WTC11 (cell line): ENCODE data around the gene CPPED1. TPM values are rescaled to one million over a fixed set of nuclear protein-coding genes. Genes with fewer than 3 reads are reported as not detected.

Experiments used
- ATAC-seq: fragments of 200-7000 bp; cut with Tn5 transposase; 2 replicates; pipeline ENCODE4 v1.10.0; 2021; ENCODE audit warnings: mild to moderate bottlenecking, moderate library complexity
- CTCF ChIA-PET: fragments of 300-600 bp; sonication (Branson Sonifier 250); formaldehyde crosslinking; loops from one replicate; lab custom pipeline; 2021; ENCODE audit warnings: antibody characterized with exemption; lab: Charles Lee
- POLR2A ChIA-PET: fragments of 350-600 bp; sonication (Branson Sonifier 250); formaldehyde crosslinking; loops from one replicate; lab custom pipeline; 2021; ENCODE audit warnings: antibody characterized with exemption; lab: Charles Lee
- DNase-seq: peaks from one replicate; pipeline ENCODE4 v3.0.0; 2021; ENCODE audit warnings: low spot score
- H3K27ac Mint-ChIP-seq: 2 replicates; pipeline ENCODE4 v1.8.0; 2021; ENCODE audit warnings: mixed read lengths
- H3K27me3 Mint-ChIP-seq: 2 replicates; pipeline ENCODE4 v1.8.0; 2021; ENCODE audit warnings: low read depth, mild to moderate bottlenecking, moderate library complexity, mixed read lengths
- H3K36me3 Mint-ChIP-seq: 2 replicates; pipeline ENCODE4 v1.8.0; 2021; ENCODE audit warnings: mixed read lengths
- H3K4me1 Mint-ChIP-seq: 2 replicates; pipeline ENCODE4 v1.8.0; 2022; ENCODE audit warnings: mixed read lengths
- H3K4me3 Mint-ChIP-seq: 2 replicates; pipeline ENCODE4 v1.8.0; 2021; ENCODE audit warnings: mild to moderate bottlenecking, moderate library complexity, mixed read lengths
- H3K9me3 Mint-ChIP-seq: 2 replicates; pipeline ENCODE4 v1.8.0; 2021; ENCODE audit warnings: mixed read lengths
- AFF4 ChIP-seq: sonication (generic); formaldehyde crosslinking; IDR thresholded peaks from 2 replicates; pipeline ENCODE4 v1.8.1; 2023; ENCODE audit warnings: mild to moderate bottlenecking, missing genetic modification reagents, borderline replicate concordance
- ATF3 ChIP-seq: sonication (generic); formaldehyde crosslinking; conservative IDR thresholded peaks from 2 replicates; pipeline ENCODE4 v1.8.1; 2022; ENCODE audit warnings: mild to moderate bottlenecking, missing genetic modification reagents
- ATF6 ChIP-seq: sonication (generic); formaldehyde crosslinking; IDR thresholded peaks from 2 replicates; pipeline ENCODE4 v1.8.1; 2023; ENCODE audit warnings: mild to moderate bottlenecking, missing genetic modification reagents
- CDX4 ChIP-seq: fragments of 250-450 bp; sonication (Bioruptor Pico); IDR thresholded peaks from 2 replicates; pipeline ENCODE4 v1.9.0; 2021; ENCODE audit warnings: moderate library complexity, mild to moderate bottlenecking, inconsistent platforms, borderline replicate concordance
- E2F1 ChIP-seq: sonication (generic); formaldehyde crosslinking; IDR thresholded peaks from 2 replicates; pipeline ENCODE4 v1.8.0; 2022; ENCODE audit warnings: mild to moderate bottlenecking, missing genetic modification reagents
- EMX1 ChIP-seq: fragments of 250-450 bp; sonication (Bioruptor Pico); IDR thresholded peaks from 2 replicates; pipeline ENCODE4 v1.8.0; 2021; ENCODE audit warnings: mild to moderate bottlenecking
- FOXP4 ChIP-seq: sonication (generic); formaldehyde crosslinking; IDR thresholded peaks from 2 replicates; pipeline ENCODE4 v1.8.0; 2022; ENCODE audit warnings: mild to moderate bottlenecking, missing genetic modification reagents
- GTF2I ChIP-seq: fragments of 250-450 bp; sonication (Bioruptor Pico); conservative IDR thresholded peaks from 2 replicates; pipeline ENCODE4 v1.4.0; 2021; ENCODE audit warnings: mild to moderate bottlenecking
- JAZF1 ChIP-seq: fragments of 250-450 bp; sonication (Bioruptor Pico); IDR thresholded peaks from 2 replicates; pipeline ENCODE4 v1.9.0; 2021; ENCODE audit warnings: moderate library complexity, mild to moderate bottlenecking, inconsistent platforms
- MYBL2 ChIP-seq: sonication (generic); formaldehyde crosslinking; IDR thresholded peaks from 2 replicates; pipeline ENCODE4 v1.8.1; 2023; ENCODE audit warnings: mild to moderate bottlenecking, moderate library complexity, missing genetic modification reagents
- SMAD3 ChIP-seq: sonication (generic); formaldehyde crosslinking; IDR thresholded peaks from 2 replicates; pipeline ENCODE4 v1.8.0; 2022; ENCODE audit warnings: missing genetic modification reagents, mild to moderate bottlenecking, borderline replicate concordance
- STAT6 ChIP-seq: sonication (generic); formaldehyde crosslinking; conservative IDR thresholded peaks from 2 replicates; pipeline ENCODE4 v1.8.1; 2023; ENCODE audit warnings: mild to moderate bottlenecking, low read depth, missing genetic modification reagents, moderate library complexity
- ZBTB43 ChIP-seq: sonication (generic); formaldehyde crosslinking; IDR thresholded peaks from 2 replicates; pipeline ENCODE4 v1.8.1; 2023; ENCODE audit warnings: mild to moderate bottlenecking, missing genetic modification reagents
- ZNF219 ChIP-seq: sonication (generic); formaldehyde crosslinking; IDR thresholded peaks from 2 replicates; pipeline ENCODE4 v1.8.0; 2023; ENCODE audit warnings: missing genetic modification reagents, mild to moderate bottlenecking, borderline replicate concordance
- ZNF263 ChIP-seq: sonication (generic); formaldehyde crosslinking; IDR thresholded peaks from 2 replicates; pipeline ENCODE4 v1.8.1; 2022; ENCODE audit warnings: low read depth, mild to moderate bottlenecking, moderate library complexity, missing genetic modification reagents
- total RNA-seq: library from RNA; stranded (reverse); gene quantifications from 3 replicates; pipeline ENCODE4 v1.2.3, GENCODE V29; 2021

The CPPED1 gene
- total RNA-seq, 1 experiment from 2014 or later: 8.8 TPM

- no peak for ATAC-seq
- H3K9me3 Mint-ChIP-seq: no peaks in the 10 kb centered on the region
- POLR2A ChIA-PET: no interaction called here
- H3K4me1 Mint-ChIP-seq: no peaks in the 10 kb centered on the region
- no peak overlapping the region for H3K4me3 Mint-ChIP-seq
- CTCF ChIA-PET: no interaction called here
- no peak for TF ChIP-seq ZNF219 (CRISPR knock-in tag)
- no peak for TF ChIP-seq CDX4 (CRISPR knock-in tag)
- no peak for TF ChIP-seq SMAD3 (CRISPR knock-in tag)
- TF ChIP-seq JAZF1 (CRISPR knock-in tag): no peak
- TF ChIP-seq EMX1 (CRISPR knock-in tag): no peak
- TF ChIP-seq AFF4 (CRISPR knock-in tag): no peak
- no peak for TF ChIP-seq MYBL2 (CRISPR knock-in tag)
- TF ChIP-seq ATF6: no peak
- TF ChIP-seq FOXP4 (CRISPR knock-in tag): no peak
- no peak for TF ChIP-seq ATF3 (CRISPR knock-in tag)
- TF ChIP-seq STAT6: no peak
- TF ChIP-seq ZBTB43 (CRISPR knock-in tag): no peak
- no peak for TF ChIP-seq E2F1
- TF ChIP-seq ZNF263: no peak
- TF ChIP-seq GTF2I: no peak
- TF ChIP-seq, all 79 proteins: peak for 0
- Mint-ChIP-seq H3K27me3 (no peaks in the 10 kb centered on the region), H3K27ac (no peak overlapping the region), H3K36me3 (no peaks in the 10 kb centered on the region)
- DNase-seq: no peak
Observed at GRCh38 chr16:12627394-12627793, 176.3 kb downstream of the CPPED1 start.
